ENCODE data around the gene NME4. TPM values are rescaled to one million over a fixed set of nuclear protein-coding genes. Genes with fewer than 3 reads are reported as not detected.
"Not testable (repeated sequence)": the region's sequence is repeated elsewhere in the genome, so short reads cannot be mapped to it uniquely, and the experiment has no call there.

The NME4 gene
- total RNA-seq, 2 experiments from 2014 or later, result 33.9 to 34.0 TPM

GRCh38 chr16:356741-357140 lies 40.3 kb upstream of the NME4 start:
- Mint-ChIP-seq H3K9me3 (no peaks in the 10 kb centered on the region), H3K27me3 (no peaks in the 10 kb centered on the region), H3K4me1 (peaks cover 20% of the 10 kb centered on the region), H3K4me3 (no peak overlapping the region), H3K36me3 (ENCODE audit: low read depth) (no peaks in the 10 kb centered on the region), H3K27ac (no peak overlapping the region)
- POLR2A ChIA-PET, result interaction anchor here (0.8 to 1.4 kb wide), 2 partner anchors 11 to 128 kb away, joined by 3 to 5 read pairs; no protein-coding TSS in a partner anchor
- DNase-seq, result no peak
- CTCF ChIA-PET, result interaction anchor here (1.6 kb wide), 1 partner anchor 250 kb away, joined by 6 read pairs; no protein-coding TSS in a partner anchor

- Mint-ChIP-seq H3K36me3 (ENCODE audit: low read depth) (no peaks in the 10 kb centered on the region), H3K9me3 (no peaks in the 10 kb centered on the region), H3K27me3 (no peaks in the 10 kb centered on the region), H3K4me1 (peaks cover 18% of the 10 kb centered on the region), H3K27ac (no peak overlapping the region), H3K4me3 (no peak overlapping the region)
- CTCF ChIA-PET, result interaction anchor here (3.5 kb wide), 1 partner anchor 241 kb away, joined by 17 read pairs; no protein-coding TSS in a partner anchor
- DNase-seq, result no peak
- POLR2A ChIA-PET, result no interaction called here
These were observed 37.8 kb upstream of the NME4 start for GRCh38 chr16:359067-359763.

DNA sequence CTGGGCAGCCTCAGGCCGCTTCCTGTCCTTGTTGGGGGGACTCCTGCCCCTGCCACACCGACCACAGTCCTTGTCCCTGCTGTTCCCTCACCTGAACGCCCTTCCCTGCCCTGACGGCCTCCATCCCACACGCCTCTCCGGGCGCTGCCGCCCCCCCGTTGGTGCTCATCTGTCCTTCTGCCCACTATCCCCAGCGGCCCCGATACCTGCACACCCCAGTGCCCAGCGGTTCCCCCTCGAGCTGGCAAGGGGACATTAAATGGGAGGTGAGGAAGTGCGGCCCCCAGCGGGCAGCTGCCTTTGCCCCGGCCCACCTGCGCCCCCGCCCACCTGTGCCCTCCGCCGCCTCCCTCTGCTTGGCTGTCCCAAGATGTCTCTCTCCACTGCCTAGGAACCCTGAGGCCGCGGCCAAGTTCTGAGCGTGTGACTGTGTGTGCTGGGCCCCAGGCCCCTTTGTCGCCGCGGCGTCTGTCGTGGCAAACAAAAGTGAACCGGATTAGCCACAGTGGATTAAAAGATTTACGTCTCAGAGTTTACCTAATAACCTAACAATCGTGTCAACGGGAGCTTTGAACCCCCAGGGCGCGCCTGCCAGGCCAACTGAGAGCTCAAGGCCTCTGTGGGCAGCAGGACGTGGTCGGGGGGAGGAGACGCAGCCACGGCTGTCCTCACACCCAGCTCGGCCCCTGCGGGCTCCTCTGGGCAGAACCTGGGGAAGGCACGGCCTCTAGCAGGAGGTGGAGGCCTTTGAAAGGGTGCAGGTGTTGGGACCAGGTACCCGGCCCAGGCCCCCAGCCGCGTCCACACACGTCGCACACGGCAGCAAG lies 36.9 kb upstream of the NME4 start:
- Mint-ChIP-seq H3K4me3 (no peak overlapping the region), H3K27me3 (no peaks in the 10 kb centered on the region), H3K36me3 (ENCODE audit: low read depth) (no peaks in the 10 kb centered on the region), H3K4me1 (peaks cover 11% of the 10 kb centered on the region), H3K27ac (no peak overlapping the region), H3K9me3 (no peaks in the 10 kb centered on the region)
- DNase-seq, result no peak
- POLR2A ChIA-PET, result no interaction called here
- CTCF ChIA-PET, result interaction anchor here (3.2 to 3.5 kb wide), 2 partner anchors 125 to 242 kb away, joined by 10 to 17 read pairs; partner anchors contain the start of gene FAM234A

GRCh38 chr16:360698-361336 lies 36.2 kb upstream of the NME4 start:
- H3K27me3 Mint-ChIP-seq, result no peaks in the 10 kb centered on the region
- no peaks in the 10 kb centered on the region for H3K9me3 Mint-ChIP-seq
- DNase-seq, result no peak
- CTCF ChIA-PET, result interaction anchor here (1.1 to 3.5 kb wide), 5 partner anchors 125 to 295 kb away, joined by 3 to 24 read pairs (median 10); partner anchors contain the start of gene FAM234A
- no peak overlapping the region for H3K4me3 Mint-ChIP-seq
- H3K4me1 Mint-ChIP-seq, result peaks cover 5% of the 10 kb centered on the region
- no peaks in the 10 kb centered on the region for H3K36me3 Mint-ChIP-seq (ENCODE audit: low read depth)
- no peak overlapping the region for H3K27ac Mint-ChIP-seq
- POLR2A ChIA-PET, result no interaction called here

GRCh38 chr16:361341-361871 lies 35.6 kb upstream of the NME4 start:
- no peaks in the 10 kb centered on the region for H3K27me3 Mint-ChIP-seq
- no peaks in the 10 kb centered on the region for H3K9me3 Mint-ChIP-seq
- no peak overlapping the region for H3K27ac Mint-ChIP-seq
- no peak for DNase-seq
- peaks cover 5% of the 10 kb centered on the region for H3K4me1 Mint-ChIP-seq
- no peak overlapping the region for H3K4me3 Mint-ChIP-seq
- POLR2A ChIA-PET, result no interaction called here
- CTCF ChIA-PET, result interaction anchor here (0.6 to 3.5 kb wide), 8 partner anchors 9 to 296 kb away, joined by 3 to 24 read pairs (median 6); partner anchors contain the start of genes FAM234A and MRPL28
- H3K36me3 Mint-ChIP-seq (ENCODE audit: low read depth), result no peaks in the 10 kb centered on the region

GRCh38 chr16:361872-362701 lies 34.9 kb upstream of the NME4 start:
- peaks cover 5% of the 10 kb centered on the region for H3K4me1 Mint-ChIP-seq

DNA sequence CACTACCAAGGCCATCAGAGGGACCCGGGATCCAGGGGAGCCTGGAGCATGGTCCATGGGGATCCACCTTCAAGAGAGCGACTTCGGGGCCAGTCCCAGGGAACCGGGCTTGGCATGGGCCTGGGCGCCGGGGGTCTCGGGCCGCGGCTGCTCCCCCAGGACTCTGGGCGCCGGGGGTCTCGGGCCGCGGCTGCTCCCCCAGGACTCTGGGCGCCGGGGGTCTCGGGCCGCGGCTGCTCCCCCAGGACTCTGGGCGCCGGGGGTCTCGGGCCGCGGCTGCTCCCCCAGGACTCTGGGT lies 34.3 kb upstream of the NME4 start:
- H3K4me3 Mint-ChIP-seq; DNase-seq; H3K27ac Mint-ChIP-seq; H3K9me3 Mint-ChIP-seq; H3K4me1 Mint-ChIP-seq; H3K36me3 Mint-ChIP-seq (ENCODE audit: low read depth); H3K27me3 Mint-ChIP-seq: not testable (repeated sequence)
- CTCF ChIA-PET, result interaction anchor here (0.5 to 3.5 kb wide), 13 partner anchors 13 to 309 kb away, joined by 3 to 24 read pairs (median 4); partner anchors contain the start of genes FAM234A, POLR3K and SNRNP25
- POLR2A ChIA-PET, result interaction anchor here (1.0 to 1.5 kb wide), 3 partner anchors 9 to 258 kb away, joined by 3 to 5 read pairs (median 3); no protein-coding TSS in a partner anchor

More at GRCh38 chr16:361872-362701, 34.9 kb upstream of the NME4 start:
- POLR2A ChIA-PET, result interaction anchor here (1.0 to 1.5 kb wide), 3 partner anchors 9 to 258 kb away, joined by 3 to 5 read pairs (median 3); no protein-coding TSS in a partner anchor
- Mint-ChIP-seq H3K4me3 (no peak overlapping the region), H3K36me3 (ENCODE audit: low read depth) (peaks cover 2% of the 10 kb centered on the region), H3K9me3 (no peaks in the 10 kb centered on the region), H3K27me3 (no peaks in the 10 kb centered on the region), H3K27ac (no peak overlapping the region)
- CTCF ChIA-PET, result interaction anchor here (0.5 to 3.5 kb wide), 16 partner anchors 8 to 309 kb away, joined by 3 to 24 read pairs (median 4); partner anchors contain the start of genes FAM234A, MRPL28, POLR3K and SNRNP25
- DNase-seq, result peak; percentile 81

GRCh38 chr16:363110-363765 lies 33.8 kb upstream of the NME4 start:
- Mint-ChIP-seq H3K9me3 (no peaks in the 10 kb centered on the region), H3K27me3 (no peaks in the 10 kb centered on the region), H3K4me3 (no peak overlapping the region), H3K27ac (no peak overlapping the region), H3K4me1 (peaks cover 5% of the 10 kb centered on the region), H3K36me3 (ENCODE audit: low read depth) (peaks cover 5% of the 10 kb centered on the region)
- ChIA-PET POLR2A (interaction anchor here (1.5 kb wide), 1 partner anchor 10 kb away, joined by 3 read pairs; no protein-coding TSS in a partner anchor), CTCF (interaction anchor here (0.8 to 3.5 kb wide), 4 partner anchors 128 to 266 kb away, joined by 3 to 24 read pairs (median 14); partner anchors contain the start of gene FAM234A)
- no peak for DNase-seq

DNA sequence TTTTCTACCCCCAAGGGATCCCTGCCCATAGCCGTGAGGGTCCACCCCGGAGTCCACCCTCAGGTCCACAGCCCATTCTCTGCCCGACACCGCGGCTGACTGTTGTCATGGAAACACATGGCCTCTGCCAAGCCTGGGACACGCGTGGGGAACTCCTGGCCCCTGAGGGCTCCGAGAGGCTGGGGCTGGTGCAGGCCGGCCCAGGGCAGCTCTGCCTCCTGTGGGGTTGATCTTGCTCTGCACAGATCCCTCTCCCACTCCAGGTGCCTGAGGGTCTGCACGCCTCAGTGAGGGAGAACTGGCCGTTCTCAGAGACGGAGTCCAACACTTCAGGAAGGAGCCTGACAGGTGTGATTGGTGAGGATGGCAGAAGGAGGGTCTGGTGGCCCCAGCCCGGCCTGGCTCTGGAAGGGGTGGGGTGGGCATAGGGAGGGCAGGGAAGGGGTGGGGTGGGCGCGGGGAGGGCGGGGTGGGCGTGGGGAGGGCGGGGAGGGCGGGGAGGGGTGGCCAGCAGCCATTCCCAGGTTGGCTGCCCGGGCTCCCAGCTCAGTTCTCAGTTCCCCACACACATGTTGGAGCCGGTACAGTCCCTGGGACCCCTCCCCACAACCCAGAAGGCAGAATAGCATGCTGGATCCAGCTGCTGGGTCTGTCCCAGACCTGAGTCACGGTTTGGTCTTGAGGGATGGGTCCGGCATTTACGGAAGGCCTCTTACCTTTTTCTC lies 33.1 kb upstream of the NME4 start:
- Mint-ChIP-seq H3K27me3 (no peaks in the 10 kb centered on the region), H3K36me3 (ENCODE audit: low read depth) (peaks cover 5% of the 10 kb centered on the region), H3K4me3 (no peak overlapping the region), H3K9me3 (no peaks in the 10 kb centered on the region), H3K27ac (no peak overlapping the region), H3K4me1 (peaks cover 5% of the 10 kb centered on the region)
- no peak for DNase-seq
- CTCF ChIA-PET, result interaction anchor here (2.7 kb wide), 1 partner anchor 257 kb away, joined by 24 read pairs; no protein-coding TSS in a partner anchor
- POLR2A ChIA-PET, result interaction anchor here (1.5 to 1.8 kb wide), 2 partner anchors 9 to 11 kb away, joined by 3 read pairs; no protein-coding TSS in a partner anchor

- peaks cover 5% of the 10 kb centered on the region for H3K36me3 Mint-ChIP-seq (ENCODE audit: low read depth)
- no peak overlapping the region for H3K4me3 Mint-ChIP-seq
- H3K4me1 Mint-ChIP-seq, result peaks cover 11% of the 10 kb centered on the region
- H3K27ac Mint-ChIP-seq, result no peak overlapping the region
- H3K9me3 Mint-ChIP-seq, result no peaks in the 10 kb centered on the region
- ChIA-PET CTCF (interaction anchor here (1.0 to 1.4 kb wide), 4 partner anchors 12 to 299 kb away, joined by 3 to 4 read pairs (median 4); partner anchors contain the start of gene AXIN1), POLR2A (interaction anchor here (1.8 kb wide), 1 partner anchor 10 kb away, joined by 3 read pairs; no protein-coding TSS in a partner anchor)
- no peak for DNase-seq
- H3K27me3 Mint-ChIP-seq, result no peaks in the 10 kb centered on the region
These were observed 32.2 kb upstream of the NME4 start for GRCh38 chr16:364595-365491.

All from activated CD4-positive, alpha-beta memory T cell treated with anti-CD3 and anti-CD28 coated beads, Interleukin-2, amount 10 ng/mL, durations not matched to agents 7 days and 5 days (primary cell).